SK-N-SH (cell line): ENCODE data around the gene LTB4R.

Source experiments
- CTCF ChIP-seq: fragments of 200-600 bp; sonication (generic); IDR thresholded peaks from 2 replicates; pipeline ENCODE4 v1.6.1; 2017; ENCODE audit warnings: antibody characterized with exemption, mild to moderate bottlenecking, moderate library complexity
- MAX ChIP-seq: IDR thresholded peaks from 2 replicates; pipeline ENCODE4 v1.4.0; 2012; ENCODE audit warnings: low read depth
- MXI1 ChIP-seq: IDR thresholded peaks from 2 replicates; pipeline ENCODE4 v1.6.1; 2012; ENCODE audit warnings: mild to moderate bottlenecking, low read depth, low read length, improper control_type of control experiment
- POLR2AphosphoS5 ChIP-seq: IDR thresholded peaks from 2 replicates; pipeline ENCODE4 v1.6.1; 2012; ENCODE audit warnings: low read depth, low read length
- RAD21 ChIP-seq: IDR thresholded peaks from 2 replicates; pipeline ENCODE4 v1.6.1; 2012; ENCODE audit warnings: mild to moderate bottlenecking, low read length
- RCOR1 ChIP-seq: fragments of 150-350 bp; IDR thresholded peaks from 2 replicates; pipeline ENCODE4 v1.6.1; 2017; ENCODE audit warnings: antibody characterized with exemption, low read length
- USF2 ChIP-seq: fragments of 150-350 bp; IDR thresholded peaks from 2 replicates; pipeline ENCODE4 v1.6.1; 2017; ENCODE audit warnings: antibody characterized with exemption, low read length, low read depth, borderline replicate concordance

GRCh38 chr14:24297190-24297964, 13.9 kb upstream of the LTB4R start:
- TF ChIP-seq RAD21 (peak; percentile 44; the same call in 1 of the 2 replicates), CTCF (peak; percentile 51), USF2 (no peak), POLR2AphosphoS5 (no peak), MAX (no peak), MXI1 (no peak), RCOR1 (no peak)
